ENCODE results near the gene FRMPD4.

Gene FRMPD4

GRCh38 chrX:12709047-12709446 lies 570.8 kb downstream of the FRMPD4 start:
- H3K27me3 ChIP-seq (ENCODE audit: control insufficient read depth, insufficient read depth, low read length) = no peaks in the 10 kb centered on the region
- no peak overlapping the region for H3K4me2 ChIP-seq (ENCODE audit: low read length)
- H3K79me2 ChIP-seq = no peaks in the 10 kb centered on the region
- no peaks in the 10 kb centered on the region for H3K36me3 ChIP-seq (ENCODE audit: control insufficient read depth, insufficient read depth, low read length)
- H3K9me3 ChIP-seq (ENCODE audit: control insufficient read depth, low read length) = no peaks in the 10 kb centered on the region
- H3K9ac ChIP-seq = no peak overlapping the region
- no peaks in the 10 kb centered on the region for H3K4me1 ChIP-seq
- no peak overlapping the region for H3K27ac ChIP-seq
- H3K4me3 ChIP-seq (ENCODE audit: low read depth, low read length) = no peak overlapping the region
- no peak overlapping the region for H2AFZ ChIP-seq
- TF ChIP-seq CTCF (IDR thresholded peaks at IDR 0.05) = no peak

GRCh38 chrX:12711435-12712040 lies 573.3 kb downstream of the FRMPD4 start:
- H3K9me3 ChIP-seq (ENCODE audit: control insufficient read depth, low read length) = no peaks in the 10 kb centered on the region
- no peaks in the 10 kb centered on the region for H3K79me2 ChIP-seq
- no peak overlapping the region for H3K4me2 ChIP-seq (ENCODE audit: low read length)
- TF ChIP-seq CTCF (IDR thresholded peaks at IDR 0.05) = no peak
- no peak overlapping the region for H3K4me3 ChIP-seq (ENCODE audit: low read depth, low read length)
- no peak overlapping the region for H3K9ac ChIP-seq
- H3K27me3 ChIP-seq (ENCODE audit: control insufficient read depth, insufficient read depth, low read length) = no peaks in the 10 kb centered on the region
- no peaks in the 10 kb centered on the region for H3K36me3 ChIP-seq (ENCODE audit: control insufficient read depth, insufficient read depth, low read length)
- H3K27ac ChIP-seq = no peak overlapping the region
- H2AFZ ChIP-seq = no peak overlapping the region
- H3K4me1 ChIP-seq = no peaks in the 10 kb centered on the region

DNA sequence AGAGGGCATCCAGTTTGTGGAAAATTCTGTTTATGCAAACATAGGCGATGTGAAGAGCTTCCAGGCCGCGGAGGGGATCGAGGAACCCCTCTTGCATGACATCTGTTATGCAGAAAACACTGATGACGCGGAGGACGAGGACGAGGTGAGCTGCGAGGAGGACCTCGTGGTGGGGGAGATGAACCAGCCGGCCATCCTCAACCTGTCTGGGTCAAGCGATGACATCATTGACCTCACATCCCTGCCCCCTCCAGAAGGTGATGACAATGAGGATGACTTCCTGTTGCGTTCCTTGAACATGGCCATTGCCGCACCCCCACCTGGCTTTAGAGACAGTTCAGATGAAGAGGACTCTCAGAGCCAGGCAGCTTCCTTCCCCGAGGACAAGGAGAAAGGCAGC lies 578.3 kb downstream of the FRMPD4 start:
- no peak overlapping the region for H3K27ac ChIP-seq
- no peak for TF ChIP-seq CTCF (IDR thresholded peaks at IDR 0.05)
- no peaks in the 10 kb centered on the region for H3K79me2 ChIP-seq
- H3K9me3 ChIP-seq (ENCODE audit: control insufficient read depth, low read length) = no peaks in the 10 kb centered on the region
- no peak overlapping the region for H2AFZ ChIP-seq
- H3K9ac ChIP-seq = no peak overlapping the region
- no peaks in the 10 kb centered on the region for H3K36me3 ChIP-seq (ENCODE audit: control insufficient read depth, insufficient read depth, low read length)
- H3K4me3 ChIP-seq (ENCODE audit: low read depth, low read length) = no peak overlapping the region
- H3K4me2 ChIP-seq (ENCODE audit: low read length) = no peak overlapping the region
- no peaks in the 10 kb centered on the region for H3K4me1 ChIP-seq
- no peaks in the 10 kb centered on the region for H3K27me3 ChIP-seq (ENCODE audit: control insufficient read depth, insufficient read depth, low read length)

DNA sequence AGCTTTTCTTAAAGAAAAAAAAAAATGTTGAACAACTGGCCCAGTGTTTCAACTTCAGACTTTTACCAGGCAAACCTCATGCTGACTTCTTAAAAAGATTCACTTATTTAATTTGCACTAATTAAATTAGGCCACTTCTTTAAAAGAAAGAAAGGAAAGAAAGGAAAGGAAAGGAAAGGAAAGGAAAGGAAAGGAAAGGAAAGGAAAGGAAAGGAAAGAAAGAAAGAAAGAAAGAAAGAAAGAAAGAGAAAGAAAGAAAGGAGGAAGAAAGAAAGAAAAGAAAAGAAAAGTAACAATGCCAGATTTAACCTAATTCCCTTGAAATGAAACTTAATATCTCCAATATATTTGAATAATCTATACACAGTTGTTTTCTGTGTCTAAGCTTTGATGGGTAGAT lies 581.6 kb downstream of the FRMPD4 start:
- no peak overlapping the region for H3K4me2 ChIP-seq (ENCODE audit: low read length)
- H3K79me2 ChIP-seq = no peaks in the 10 kb centered on the region
- H3K4me3 ChIP-seq (ENCODE audit: low read depth, low read length) = no peak overlapping the region
- no peak overlapping the region for H3K27ac ChIP-seq
- H3K9ac ChIP-seq = no peak overlapping the region
- H3K27me3 ChIP-seq (ENCODE audit: control insufficient read depth, insufficient read depth, low read length) = no peaks in the 10 kb centered on the region
- H2AFZ ChIP-seq = no peak overlapping the region
- no peaks in the 10 kb centered on the region for H3K9me3 ChIP-seq (ENCODE audit: control insufficient read depth, low read length)
- no peaks in the 10 kb centered on the region for H3K4me1 ChIP-seq
- no peak for TF ChIP-seq CTCF (IDR thresholded peaks at IDR 0.05)
- H3K36me3 ChIP-seq (ENCODE audit: control insufficient read depth, insufficient read depth, low read length) = no peaks in the 10 kb centered on the region

DNA sequence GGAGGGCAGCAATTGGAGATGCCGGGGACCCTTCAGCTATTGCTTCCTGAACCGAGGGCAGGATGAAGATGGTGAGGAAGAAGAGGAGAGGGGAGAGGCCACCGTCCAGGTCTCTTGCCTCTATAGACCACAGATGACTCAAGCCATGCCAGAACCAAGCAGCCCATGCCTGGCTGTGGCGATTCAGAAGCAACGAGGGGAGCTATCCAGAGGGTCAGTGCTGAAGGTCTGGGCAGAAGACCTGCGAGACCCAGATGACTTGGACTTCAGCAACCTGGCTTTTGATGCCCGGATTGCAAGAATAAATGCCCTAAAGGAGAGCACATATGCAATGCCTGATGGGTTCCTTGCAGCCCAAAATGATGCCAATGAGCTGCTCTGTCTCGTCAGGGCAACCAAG lies 582.8 kb downstream of the FRMPD4 start:
- H3K27me3 ChIP-seq (ENCODE audit: control insufficient read depth, insufficient read depth, low read length) = no peaks in the 10 kb centered on the region
- TF ChIP-seq CTCF (IDR thresholded peaks at IDR 0.05) = no peak
- no peak overlapping the region for H3K27ac ChIP-seq
- no peaks in the 10 kb centered on the region for H3K4me1 ChIP-seq
- no peak overlapping the region for H3K4me3 ChIP-seq (ENCODE audit: low read depth, low read length)
- no peaks in the 10 kb centered on the region for H3K36me3 ChIP-seq (ENCODE audit: control insufficient read depth, insufficient read depth, low read length)
- H2AFZ ChIP-seq = no peak overlapping the region
- H3K79me2 ChIP-seq = no peaks in the 10 kb centered on the region
- H3K4me2 ChIP-seq (ENCODE audit: low read length) = no peak overlapping the region
- H3K9ac ChIP-seq = no peak overlapping the region
- no peaks in the 10 kb centered on the region for H3K9me3 ChIP-seq (ENCODE audit: control insufficient read depth, low read length)

All from parathyroid adenoma (tissue), 2 donors.